Measurements from ENCODE around the gene CCDC33. TPM values are rescaled to one million over a fixed set of nuclear protein-coding genes. Genes with fewer than 3 reads are reported as not detected.

The CCDC33 gene
- total and polyA plus RNA-seq, 7 donors, result 0.01 to 0.03 TPM; not detected in 5

DNA sequence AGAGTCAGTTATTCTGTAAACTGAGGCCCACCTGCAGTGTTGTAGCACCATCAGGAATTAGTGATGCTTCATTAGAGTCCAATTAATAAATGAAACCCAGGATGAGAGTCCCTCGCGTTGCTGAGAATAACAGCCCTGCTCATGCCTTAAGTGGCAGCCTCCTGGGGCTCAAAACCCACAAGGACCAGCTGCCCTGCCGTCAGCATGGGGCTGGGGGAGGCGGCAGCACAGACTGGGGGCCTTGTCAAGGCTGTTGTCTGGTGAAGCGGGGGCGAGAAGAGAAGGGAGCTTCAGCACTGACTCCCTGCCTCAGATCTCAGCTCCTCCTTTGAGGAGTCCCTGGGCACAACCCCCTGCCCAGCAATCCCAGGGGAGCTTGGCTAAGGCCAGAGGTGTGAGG, 21.0 kb downstream of the CCDC33 start:
- Histone ChIP-seq H3K4me3 (no peak overlapping the region), H3K27me3 (ENCODE audit: insufficient read depth in 3 of 3, low read length in 2 of 3) (peaks cover 0 to 14% (median 8%) of the 10 kb centered on the region in 3 donors), H3K4me1 (peaks cover 11% of the 10 kb centered on the region), H3K9me3 (no peaks in the 10 kb centered on the region), H3K36me3 (ENCODE audit: insufficient read depth in 1 of 2, low read depth in 1 of 2) (no peaks in the 10 kb centered on the region), H3K27ac (no peak overlapping the region)
- WGBS, 3 donors, result 87 to 88% (median 87%) methylated on average over 6 of the region's 6 CpGs
- no peak for TF ChIP-seq CTCF (IDR thresholded peaks at IDR 0.05)
- ATAC-seq (no peak), DNase-seq (no peak)
- intact Hi-C loops (cut with DNase I), result no loop called here

GRCh38 chr15:74257623-74258022, 21.5 kb downstream of the CCDC33 start:
- Histone ChIP-seq H3K27me3 (ENCODE audit: insufficient read depth in 3 of 3, low read length in 2 of 3) (peaks cover 0 to 14% (median 8%) of the 10 kb centered on the region in 3 donors), H3K36me3 (ENCODE audit: insufficient read depth in 1 of 2, low read depth in 1 of 2) (no peaks in the 10 kb centered on the region), H3K9me3 (no peaks in the 10 kb centered on the region), H3K27ac (no peak overlapping the region), H3K4me1 (peaks cover 6% of the 10 kb centered on the region), H3K4me3 (no peak overlapping the region)
- intact Hi-C loops (cut with DNase I), result no loop called here
- ATAC-seq (no peak), DNase-seq (no peak)
- TF ChIP-seq CTCF (IDR thresholded peaks at IDR 0.05), result no peak
- WGBS, 3 donors, result 89 to 94% (median 92%) methylated on average over 1 of the region's 1 CpG

GRCh38 chr15:74258456-74259291, 22.5 kb downstream of the CCDC33 start:
- no peak for TF ChIP-seq CTCF (IDR thresholded peaks at IDR 0.05)
- 45 to 50% (median 49%) methylated on average over 7 of the region's 7 CpGs for WGBS, 3 donors
- ATAC-seq (no peak), DNase-seq (no peak)
- peaks cover 0 to 16% (median 8%) of the 10 kb centered on the region in 3 donors for H3K27me3 ChIP-seq (ENCODE audit: insufficient read depth in 3 of 3, low read length in 2 of 3)
- no peaks in the 10 kb centered on the region for H3K9me3 ChIP-seq
- H3K27ac ChIP-seq, result no peak overlapping the region
- intact Hi-C loops (cut with DNase I), result no loop called here
- H3K4me3 ChIP-seq, result no peak overlapping the region
- H3K4me1 ChIP-seq, result no peaks in the 10 kb centered on the region
- no peaks in the 10 kb centered on the region for H3K36me3 ChIP-seq (ENCODE audit: insufficient read depth in 1 of 2, low read depth in 1 of 2)

GRCh38 chr15:74259292-74259648, 23.1 kb downstream of the CCDC33 start:
- H3K27ac ChIP-seq, result no peak overlapping the region
- WGBS, 3 donors, result 8 to 22% (median 14%) methylated on average over 5 of the region's 5 CpGs
- no peak for TF ChIP-seq CTCF (IDR thresholded peaks at IDR 0.05)
- ATAC-seq, result no peak
- H3K36me3 ChIP-seq (ENCODE audit: insufficient read depth in 1 of 2, low read depth in 1 of 2), result no peaks in the 10 kb centered on the region
- H3K4me3 ChIP-seq, result no peak overlapping the region
- no peak for DNase-seq
- H3K27me3 ChIP-seq (ENCODE audit: insufficient read depth in 3 of 3, low read length in 2 of 3), result peaks cover 0 to 18% (median 8%) of the 10 kb centered on the region in 3 donors
- intact Hi-C loops (cut with DNase I), result no loop called here
- H3K9me3 ChIP-seq, result no peaks in the 10 kb centered on the region
- no peaks in the 10 kb centered on the region for H3K4me1 ChIP-seq
